Endodermal cell (in vitro differentiated cells): ENCODE results near the gene RCL1. TPM values are rescaled to one million over a fixed set of nuclear protein-coding genes. Genes with fewer than 3 reads are reported as not detected.

Experiments
- DNase-seq: peaks from one replicate; pipeline ENCODE4 v3.0.0-alpha.2; 2017
- H3K27ac ChIP-seq: 2 replicates; pipeline ENCODE4 v1.5.1; 2013; ENCODE audit warnings: mild to moderate bottlenecking, low read depth, low read length, moderate library complexity
- H3K27me3 ChIP-seq: 2 replicates; pipeline ENCODE4 v1.6.1; 2013; ENCODE audit warnings: mild to moderate bottlenecking, low read length, moderate library complexity; ENCODE audit not compliant: insufficient read depth, control insufficient read depth, poor library complexity, severe bottlenecking
- H3K36me3 ChIP-seq: 2 replicates; pipeline ENCODE4 v1.7.0; 2013; ENCODE audit warnings: mild to moderate bottlenecking, low read length, moderate library complexity; ENCODE audit not compliant: control insufficient read depth, insufficient read depth
- H3K4me1 ChIP-seq: one replicate; pipeline ENCODE4 v1.7.0; 2013; ENCODE audit warnings: low read length; ENCODE audit not compliant: control insufficient read depth, insufficient read depth
- H3K4me3 ChIP-seq: 2 replicates; pipeline ENCODE4 v1.5.1; 2013; ENCODE audit warnings: mild to moderate bottlenecking, low read length, moderate library complexity
- H3K9ac ChIP-seq: 2 replicates; pipeline ENCODE4 v1.6.1; 2013; ENCODE audit warnings: mild to moderate bottlenecking, low read length, moderate library complexity; ENCODE audit not compliant: poor library complexity, severe bottlenecking; ENCODE audit errors: extremely low read depth
- H3K9me3 ChIP-seq: 2 replicates; pipeline ENCODE4 v1.6.1; 2013; ENCODE audit warnings: mild to moderate bottlenecking, low read length, moderate library complexity; ENCODE audit not compliant: control insufficient read depth
- H3K27ac Mint-ChIP-seq: 2 replicates; pipeline ENCODE4 v1.8.0; 2020; ENCODE audit warnings: mixed read lengths
- H3K27me3 Mint-ChIP-seq: 2 replicates; pipeline ENCODE4 v1.8.0; 2021; ENCODE audit warnings: mild to moderate bottlenecking, mixed read lengths; ENCODE audit not compliant: insufficient read depth
- H3K36me3 Mint-ChIP-seq: 2 replicates; pipeline ENCODE4 v1.8.0; 2020; ENCODE audit warnings: low read depth, mixed read lengths
- H3K4me1 Mint-ChIP-seq: 2 replicates; pipeline ENCODE4 v1.8.0; 2020; ENCODE audit warnings: mixed read lengths
- H3K4me3 Mint-ChIP-seq: 2 replicates; pipeline ENCODE4 v1.8.0; 2020; ENCODE audit warnings: mild to moderate bottlenecking, moderate library complexity, mixed read lengths
- H3K9me3 Mint-ChIP-seq: 2 replicates; pipeline ENCODE4 v1.8.0; 2020; ENCODE audit warnings: mild to moderate bottlenecking, mixed read lengths
- WGBS, 2 experiments: methylation state at CpG; one replicate each; pipeline versions ENCODE4 v1.1.5 to v1.1.7; 2013; ENCODE audit warnings: missing lambda C conversion rate in 2 of 2, mixed read lengths in 1 of 2; ENCODE audit not compliant: insufficient coverage in 1 of 2, insufficient read length in 1 of 2; 5-methylcytosine and 5-hydroxymethylcytosine counted together
- total RNA-seq, 2 donors: library from RNA; stranded (reverse); fragmentation: NEBNext Ultra II Directional in 1 of 2; extraction: Animal tissue kit (Norgen Biotek cat#: 25700) in 1 of 2; gene quantifications; 2 replicates in 1 of 2; 3 replicates in 1 of 2; pipeline ENCODE4 v1.2.1, GENCODE V29; 2021
- TF ChIP-seq, protein P1 (sequence below): fragments of 200-600 bp; sonication (generic); conservative IDR thresholded peaks from 2 replicates; pipeline ENCODE4 v1.5.0; 2021; ENCODE audit warnings: antibody characterized with exemption, mild to moderate bottlenecking

The RCL1 gene
- total RNA-seq, 2 donors from 2014 or later, result 13.2 to 18.6 TPM

DNA sequence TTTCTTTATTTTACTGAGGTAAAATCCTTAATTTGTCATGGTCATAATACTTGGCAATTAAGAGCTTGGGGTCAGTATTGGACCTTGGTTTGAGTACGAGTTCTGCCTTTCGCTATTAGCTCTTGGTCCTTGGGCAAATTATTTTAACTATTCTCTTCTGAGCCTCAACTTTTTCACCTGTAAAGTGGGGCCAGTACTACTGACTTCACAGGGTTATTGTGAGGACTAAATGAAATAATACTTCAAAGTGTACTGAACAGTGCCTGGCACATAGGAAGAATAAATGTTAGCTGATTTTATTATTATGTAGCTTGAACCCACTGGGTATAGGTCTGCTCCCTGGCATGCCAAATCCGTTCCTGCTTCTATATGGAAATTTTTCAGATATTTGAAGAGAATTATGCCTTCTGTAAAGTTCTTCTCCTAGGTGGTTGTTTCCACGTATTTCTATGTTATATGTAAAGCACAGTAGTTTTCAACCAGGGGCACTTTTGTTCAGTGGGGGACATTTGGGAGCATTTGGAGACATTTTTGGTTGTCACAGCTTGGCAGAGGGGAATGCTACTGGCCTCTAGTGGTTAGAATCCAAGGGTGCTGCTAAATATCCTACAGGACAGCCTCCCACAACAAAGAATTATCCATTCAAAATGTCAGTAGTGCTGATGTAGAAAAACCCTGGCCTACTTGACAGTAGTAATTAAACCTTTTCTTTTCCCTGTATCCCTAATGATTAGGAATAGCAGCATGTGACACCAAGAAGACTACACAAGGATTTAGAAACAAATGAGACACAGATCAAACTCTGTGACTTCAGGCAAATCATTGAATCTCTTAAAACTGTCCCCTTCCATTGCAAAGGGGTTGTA lies 4.5 kb downstream of the RCL1 start:
- H3K27ac ChIP-seq, result no peak overlapping the region

DNA sequence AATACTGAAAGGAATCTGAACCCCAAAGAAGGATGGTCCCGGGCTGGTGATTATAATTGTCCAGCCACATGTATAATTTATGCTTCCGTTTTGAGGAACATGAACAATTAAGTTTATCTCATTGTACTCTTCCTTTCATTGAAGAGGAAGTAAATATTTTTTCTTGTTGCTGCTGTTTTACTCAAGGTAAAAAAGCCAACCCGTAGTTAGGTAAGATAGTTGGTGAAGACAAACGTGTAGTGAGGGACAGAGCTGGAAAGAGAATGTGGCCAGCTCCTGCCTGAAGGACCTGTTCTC lies 5.1 kb downstream of the RCL1 start:
- Histone ChIP-seq H3K4me3 (no peak overlapping the region), H3K36me3 (no peaks in the 10 kb centered on the region), H3K27me3 (no peaks in the 10 kb centered on the region), H3K27ac (no peak overlapping the region), H3K4me1 (peaks cover 5% of the 10 kb centered on the region), H3K9ac (no peak overlapping the region), H3K9me3 (no peaks in the 10 kb centered on the region)
- H3K36me3 Mint-ChIP-seq, result peaks cover 2% of the 10 kb centered on the region
- DNase-seq, result no peak
- TF ChIP-seq, protein P1, sequence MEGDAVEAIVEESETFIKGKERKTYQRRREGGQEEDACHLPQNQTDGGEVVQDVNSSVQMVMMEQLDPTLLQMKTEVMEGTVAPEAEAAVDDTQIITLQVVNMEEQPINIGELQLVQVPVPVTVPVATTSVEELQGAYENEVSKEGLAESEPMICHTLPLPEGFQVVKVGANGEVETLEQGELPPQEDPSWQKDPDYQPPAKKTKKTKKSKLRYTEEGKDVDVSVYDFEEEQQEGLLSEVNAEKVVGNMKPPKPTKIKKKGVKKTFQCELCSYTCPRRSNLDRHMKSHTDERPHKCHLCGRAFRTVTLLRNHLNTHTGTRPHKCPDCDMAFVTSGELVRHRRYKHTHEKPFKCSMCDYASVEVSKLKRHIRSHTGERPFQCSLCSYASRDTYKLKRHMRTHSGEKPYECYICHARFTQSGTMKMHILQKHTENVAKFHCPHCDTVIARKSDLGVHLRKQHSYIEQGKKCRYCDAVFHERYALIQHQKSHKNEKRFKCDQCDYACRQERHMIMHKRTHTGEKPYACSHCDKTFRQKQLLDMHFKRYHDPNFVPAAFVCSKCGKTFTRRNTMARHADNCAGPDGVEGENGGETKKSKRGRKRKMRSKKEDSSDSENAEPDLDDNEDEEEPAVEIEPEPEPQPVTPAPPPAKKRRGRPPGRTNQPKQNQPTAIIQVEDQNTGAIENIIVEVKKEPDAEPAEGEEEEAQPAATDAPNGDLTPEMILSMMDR, result no peak
- peaks cover 2% of the 10 kb centered on the region for H3K9me3 Mint-ChIP-seq
- H3K27ac Mint-ChIP-seq, result peak overlapping the region; percentile 71
- 67 to 74% methylated on average over 4 of the region's 4 CpGs for WGBS, 2 experiments
- no peak overlapping the region for H3K4me3 Mint-ChIP-seq
- peaks cover 26% of the 10 kb centered on the region for H3K4me1 Mint-ChIP-seq
- H3K27me3 Mint-ChIP-seq, result no peaks in the 10 kb centered on the region

More for the DNA sequence above, 4.5 kb downstream of the RCL1 start:
- Mint-ChIP-seq H3K4me3 (no peak overlapping the region), H3K36me3 (peaks cover 2% of the 10 kb centered on the region), H3K4me1 (peaks cover 26% of the 10 kb centered on the region), H3K9me3 (peaks cover 2% of the 10 kb centered on the region), H3K27me3 (no peaks in the 10 kb centered on the region), H3K27ac (peak overlapping the region; percentile 71)
- H3K9me3 ChIP-seq, result no peaks in the 10 kb centered on the region
- WGBS, 2 experiments, result 92% methylated on average over 2 to 4 of the region's 4 CpGs
- no peak overlapping the region for H3K9ac ChIP-seq
- no peaks in the 10 kb centered on the region for H3K36me3 ChIP-seq
- peak; percentile 71 for DNase-seq
- peaks cover 5% of the 10 kb centered on the region for H3K4me1 ChIP-seq
- TF ChIP-seq, protein P1, result peak; percentile 90
- no peak overlapping the region for H3K4me3 ChIP-seq
- H3K27me3 ChIP-seq, result no peaks in the 10 kb centered on the region

DNA sequence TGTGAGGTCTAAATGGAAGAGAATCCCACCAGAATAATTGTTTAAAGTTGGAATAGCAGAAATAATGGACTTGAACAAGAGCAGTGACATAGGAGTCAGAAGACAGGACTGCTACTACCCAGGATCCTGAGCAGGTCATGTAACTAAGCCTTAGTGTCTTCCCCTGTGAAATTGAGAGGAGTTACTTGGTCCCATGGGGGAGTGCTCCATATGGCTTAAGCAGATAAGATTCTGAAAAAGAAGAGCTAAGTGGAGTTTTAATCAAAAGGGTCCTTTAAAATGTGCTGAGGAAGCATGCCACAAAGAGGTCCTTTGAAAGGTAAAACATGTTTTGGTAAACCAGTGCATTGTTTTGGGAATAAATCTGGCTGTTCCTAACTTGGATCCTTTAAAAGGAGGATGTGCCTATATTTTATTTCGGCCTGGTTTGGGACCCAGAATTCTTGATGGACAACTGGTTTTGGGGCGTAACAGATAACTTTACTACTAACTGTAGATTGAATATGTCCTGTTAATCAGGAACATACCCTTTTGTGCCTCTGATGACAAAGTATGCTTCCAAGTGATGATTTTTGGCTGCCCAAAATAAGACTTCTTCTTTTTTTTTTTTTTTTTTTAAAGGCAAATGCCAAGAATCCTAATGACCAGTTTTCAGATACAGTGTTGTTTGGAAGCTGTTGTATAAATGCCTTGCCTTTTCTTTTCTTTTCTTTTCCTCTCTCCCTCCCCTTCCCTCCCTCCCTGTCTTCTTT lies 5.7 kb downstream of the RCL1 start:
- Histone ChIP-seq H3K27ac (no peak overlapping the region), H3K9me3 (no peaks in the 10 kb centered on the region), H3K4me1 (peaks cover 5% of the 10 kb centered on the region), H3K27me3 (no peaks in the 10 kb centered on the region), H3K4me3 (no peak overlapping the region), H3K9ac (no peak overlapping the region), H3K36me3 (no peaks in the 10 kb centered on the region)
- TF ChIP-seq, protein P1, result no peak
- Mint-ChIP-seq H3K27me3 (no peaks in the 10 kb centered on the region), H3K9me3 (peaks cover 2% of the 10 kb centered on the region), H3K4me1 (peaks cover 26% of the 10 kb centered on the region), H3K27ac (peak overlapping the region; percentile 41), H3K4me3 (no peak overlapping the region), H3K36me3 (peaks cover 2% of the 10 kb centered on the region)
- WGBS, 2 experiments, result 97% methylated on average over 2 of the region's 2 CpGs; no CpG with 5 or more reads in 1 of the 2 experiments
- no peak for DNase-seq
